ENCODE data around the gene PIP5K1B.

PIP5K1B gene

GRCh38 chr9:68999393-69000105 lies 294.5 kb downstream of the PIP5K1B start:
- peak; percentile 51 for DNase-seq

- no peak for DNase-seq
These were observed 296.9 kb downstream of the PIP5K1B start for GRCh38 chr9:69001921-69002320.

- DNase-seq: no peak
These were observed 298.0 kb downstream of the PIP5K1B start for GRCh38 chr9:69003051-69003450.

- DNase-seq: no peak
These were observed 299.8 kb downstream of the PIP5K1B start for GRCh38 chr9:69004836-69005235.

GRCh38 chr9:69009708-69010107 lies 304.7 kb downstream of the PIP5K1B start:
- DNase-seq: no peak

- DNase-seq: no peak
These were observed 307.8 kb downstream of the PIP5K1B start for GRCh38 chr9:69012696-69013381.

GRCh38 chr9:69013382-69013727 lies 308.3 kb downstream of the PIP5K1B start:
- DNase-seq: no peak

GRCh38 chr9:69014013-69014412 lies 309.0 kb downstream of the PIP5K1B start, which contains the start of gene PRKACG:
TSS of gene PRKACG (minus strand) at chr9:69014113. CDS start at chr9:69014092, 21 bp downstream.
- DNase-seq: no peak

GRCh38 chr9:69016191-69017096 lies 311.4 kb downstream of the PIP5K1B start:
- no peak for DNase-seq

- no peak for DNase-seq
These were observed 313.7 kb downstream of the PIP5K1B start for GRCh38 chr9:69018737-69019136.

GRCh38 chr9:69019808-69020207 lies 314.8 kb downstream of the PIP5K1B start:
- DNase-seq: no peak

- no peak for DNase-seq
These were observed 315.5 kb downstream of the PIP5K1B start for GRCh38 chr9:69020301-69021145.

GRCh38 chr9:69023650-69024049 lies 318.6 kb downstream of the PIP5K1B start:
- no peak for DNase-seq

- no peak for DNase-seq
These were observed 322.5 kb downstream of the PIP5K1B start for GRCh38 chr9:69027355-69028097.

GRCh38 chr9:69028754-69029153 lies 323.7 kb downstream of the PIP5K1B start:
- DNase-seq: no peak

GRCh38 chr9:69029535-69029934 lies 324.5 kb downstream of the PIP5K1B start:
- DNase-seq: no peak

GRCh38 chr9:69030851-69031645 lies 326.0 kb downstream of the PIP5K1B start:
- no peak for DNase-seq

GRCh38 chr9:69034071-69034470 lies 329.0 kb downstream of the PIP5K1B start:
- no peak for DNase-seq

- DNase-seq: peak; percentile 90
These were observed 330.6 kb downstream of the PIP5K1B start, which contains the start of gene FXN for GRCh38 chr9:69035438-69036308. TSS of gene FXN (plus strand) at chr9:69035752. CDS start at chr9:69035783, 31 bp downstream.

- DNase-seq: no peak
These were observed 331.3 kb downstream of the PIP5K1B start for GRCh38 chr9:69036309-69036708.
